ENCODE measurements around the gene SRSF3.

DNA sequence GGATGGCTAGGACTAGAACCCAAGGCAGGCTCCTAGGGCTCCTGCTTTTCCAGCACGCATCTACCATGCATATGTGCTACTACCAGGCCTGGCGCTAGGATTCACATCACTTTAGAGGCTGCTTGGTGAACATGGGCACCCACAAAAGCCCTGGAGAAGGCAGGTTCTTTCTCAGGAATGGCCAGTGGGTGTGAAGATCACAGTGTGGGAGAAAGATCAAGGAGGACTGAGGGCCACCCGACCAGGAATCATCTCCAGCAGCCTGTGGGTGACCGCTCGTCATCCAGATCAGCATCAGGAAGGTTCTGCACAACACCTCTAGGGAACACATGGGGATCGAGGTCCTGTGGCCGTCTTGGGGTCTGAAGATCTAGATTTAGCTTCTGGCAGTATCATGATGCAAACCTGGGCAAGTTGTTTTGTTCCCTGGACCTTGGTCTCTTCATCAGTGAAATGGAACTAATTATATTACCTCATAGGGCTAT lies 27.3 kb downstream of the SRSF3 start:
- TF ChIP-seq ZNF843 (tag by site-specific recombination; IDR thresholded peaks at IDR 0.05): no peak
- TF ChIP-seq, protein P1, sequence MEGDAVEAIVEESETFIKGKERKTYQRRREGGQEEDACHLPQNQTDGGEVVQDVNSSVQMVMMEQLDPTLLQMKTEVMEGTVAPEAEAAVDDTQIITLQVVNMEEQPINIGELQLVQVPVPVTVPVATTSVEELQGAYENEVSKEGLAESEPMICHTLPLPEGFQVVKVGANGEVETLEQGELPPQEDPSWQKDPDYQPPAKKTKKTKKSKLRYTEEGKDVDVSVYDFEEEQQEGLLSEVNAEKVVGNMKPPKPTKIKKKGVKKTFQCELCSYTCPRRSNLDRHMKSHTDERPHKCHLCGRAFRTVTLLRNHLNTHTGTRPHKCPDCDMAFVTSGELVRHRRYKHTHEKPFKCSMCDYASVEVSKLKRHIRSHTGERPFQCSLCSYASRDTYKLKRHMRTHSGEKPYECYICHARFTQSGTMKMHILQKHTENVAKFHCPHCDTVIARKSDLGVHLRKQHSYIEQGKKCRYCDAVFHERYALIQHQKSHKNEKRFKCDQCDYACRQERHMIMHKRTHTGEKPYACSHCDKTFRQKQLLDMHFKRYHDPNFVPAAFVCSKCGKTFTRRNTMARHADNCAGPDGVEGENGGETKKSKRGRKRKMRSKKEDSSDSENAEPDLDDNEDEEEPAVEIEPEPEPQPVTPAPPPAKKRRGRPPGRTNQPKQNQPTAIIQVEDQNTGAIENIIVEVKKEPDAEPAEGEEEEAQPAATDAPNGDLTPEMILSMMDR (tag by site-specific recombination; IDR thresholded peaks at IDR 0.05): no peak
- TF ChIP-seq ZFP37 (tag by site-specific recombination; IDR thresholded peaks at IDR 0.05): no peak
- no peak for TF ChIP-seq ZNF174 (tag by site-specific recombination; IDR thresholded peaks at IDR 0.05)
- TF ChIP-seq, protein P2, sequence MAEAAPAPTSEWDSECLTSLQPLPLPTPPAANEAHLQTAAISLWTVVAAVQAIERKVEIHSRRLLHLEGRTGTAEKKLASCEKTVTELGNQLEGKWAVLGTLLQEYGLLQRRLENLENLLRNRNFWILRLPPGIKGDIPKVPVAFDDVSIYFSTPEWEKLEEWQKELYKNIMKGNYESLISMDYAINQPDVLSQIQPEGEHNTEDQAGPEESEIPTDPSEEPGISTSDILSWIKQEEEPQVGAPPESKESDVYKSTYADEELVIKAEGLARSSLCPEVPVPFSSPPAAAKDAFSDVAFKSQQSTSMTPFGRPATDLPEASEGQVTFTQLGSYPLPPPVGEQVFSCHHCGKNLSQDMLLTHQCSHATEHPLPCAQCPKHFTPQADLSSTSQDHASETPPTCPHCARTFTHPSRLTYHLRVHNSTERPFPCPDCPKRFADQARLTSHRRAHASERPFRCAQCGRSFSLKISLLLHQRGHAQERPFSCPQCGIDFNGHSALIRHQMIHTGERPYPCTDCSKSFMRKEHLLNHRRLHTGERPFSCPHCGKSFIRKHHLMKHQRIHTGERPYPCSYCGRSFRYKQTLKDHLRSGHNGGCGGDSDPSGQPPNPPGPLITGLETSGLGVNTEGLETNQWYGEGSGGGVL (tag by site-specific recombination; IDR thresholded peaks at IDR 0.05): no peak
- TF ChIP-seq, protein P3, sequence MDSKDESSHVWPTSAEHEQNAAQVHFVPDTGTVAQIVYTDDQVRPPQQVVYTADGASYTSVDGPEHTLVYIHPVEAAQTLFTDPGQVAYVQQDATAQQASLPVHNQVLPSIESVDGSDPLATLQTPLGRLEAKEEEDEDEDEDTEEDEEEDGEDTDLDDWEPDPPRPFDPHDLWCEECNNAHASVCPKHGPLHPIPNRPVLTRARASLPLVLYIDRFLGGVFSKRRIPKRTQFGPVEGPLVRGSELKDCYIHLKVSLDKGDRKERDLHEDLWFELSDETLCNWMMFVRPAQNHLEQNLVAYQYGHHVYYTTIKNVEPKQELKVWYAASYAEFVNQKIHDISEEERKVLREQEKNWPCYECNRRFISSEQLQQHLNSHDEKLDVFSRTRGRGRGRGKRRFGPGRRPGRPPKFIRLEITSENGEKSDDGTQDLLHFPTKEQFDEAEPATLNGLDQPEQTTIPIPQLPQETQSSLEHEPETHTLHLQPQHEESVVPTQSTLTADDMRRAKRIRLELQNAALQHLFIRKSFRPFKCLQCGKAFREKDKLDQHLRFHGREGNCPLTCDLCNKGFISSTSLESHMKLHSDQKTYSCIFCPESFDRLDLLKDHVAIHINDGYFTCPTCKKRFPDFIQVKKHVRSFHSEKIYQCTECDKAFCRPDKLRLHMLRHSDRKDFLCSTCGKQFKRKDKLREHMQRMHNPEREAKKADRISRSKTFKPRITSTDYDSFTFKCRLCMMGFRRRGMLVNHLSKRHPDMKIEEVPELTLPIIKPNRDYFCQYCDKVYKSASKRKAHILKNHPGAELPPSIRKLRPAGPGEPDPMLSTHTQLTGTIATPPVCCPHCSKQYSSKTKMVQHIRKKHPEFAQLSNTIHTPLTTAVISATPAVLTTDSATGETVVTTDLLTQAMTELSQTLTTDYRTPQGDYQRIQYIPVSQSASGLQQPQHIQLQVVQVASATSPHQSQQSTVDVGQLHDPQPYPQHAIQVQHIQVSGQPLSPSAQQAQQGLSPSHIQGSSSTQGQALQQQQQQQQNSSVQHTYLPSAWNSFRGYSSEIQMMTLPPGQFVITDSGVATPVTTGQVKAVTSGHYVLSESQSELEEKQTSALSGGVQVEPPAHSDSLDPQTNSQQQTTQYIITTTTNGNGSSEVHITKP (tag by site-specific recombination; IDR thresholded peaks at IDR 0.05): no peak
- TF ChIP-seq ZNF549 (tag by site-specific recombination; IDR thresholded peaks at IDR 0.05): no peak
- TF ChIP-seq ZBTB48 (tag by site-specific recombination; IDR thresholded peaks at IDR 0.05): no peak
